K562 (cell line): ENCODE results near the gene LIN7A. TPM values are rescaled to one million over a fixed set of nuclear protein-coding genes. Genes with fewer than 3 reads are reported as not detected.

Source experiments
- ATAC-seq: fragments of 200-7000 bp; cut with Tn5 transposase; 3 replicates; pipeline ENCODE4 v1.9.1; 2020; ENCODE audit warnings: moderate library complexity
- BruUV-seq: library from RNA; stranded (reverse); fragments of 400-500 nt; replicated peaks from 2 replicates; lab custom pipeline; 2021; lab: Mats Ljungman, UMichigan
- CTCF ChIA-PET: fragments of 300-600 bp; formaldehyde crosslinking; extraction: SDS; loops from one replicate; lab custom pipeline; 2021; ENCODE audit warnings: low intra/inter-chr PET ratio; lab: Yijun Ruan, JAX
- POLR2A ChIA-PET: fragments of 300-600, 350-650 bp; sonication (Branson Sonifier 250); formaldehyde crosslinking; extraction: SDS; loops from one replicate; lab custom pipeline; 2021; ENCODE audit warnings: antibody characterized with exemption, inconsistent platforms; lab: Yijun Ruan, JAX
- DNase-seq, 4 experiments: peaks; one replicate each; pipeline versions ENCODE4 v3.0.0 to v3.0.0-alpha.2; 2011 to 2018; ENCODE audit warnings: low spot score in 3 of 4, mixed read lengths in 3 of 4; ENCODE audit errors: extremely low read depth in 1 of 4
- FAIRE-seq: peaks from 2 replicates; lab custom pipeline; 2011; peaks lifted over from hg19 to GRCh38; lab: Jason Lieb, UNC
- H2AFZ ChIP-seq: 2 replicates; pipeline ENCODE4 v1.6.0; 2011; ENCODE audit warnings: low read depth, low read length, control low read depth, inconsistent platforms
- H3K27ac ChIP-seq: fragments of 200-600 bp; 3 replicates; pipeline ENCODE4 v1.8.0; 2011; ENCODE audit warnings: low read depth, mild to moderate bottlenecking, control low read depth, inconsistent platforms, low read length, moderate library complexity, mixed read lengths; ENCODE audit errors: extremely low read depth
- H3K27me3 ChIP-seq, 2 experiments: fragments of 300-600 bp in 1 of 2; 2 replicates in 1 of 2; 3 replicates in 1 of 2; pipeline versions ENCODE4 v1.6.0 to v1.8.0; 2011; ENCODE audit warnings: inconsistent platforms in 2 of 2, low read length in 2 of 2, mild to moderate bottlenecking in 1 of 2, mixed read lengths in 1 of 2, moderate library complexity in 1 of 2; ENCODE audit not compliant: control insufficient read depth in 2 of 2, insufficient read depth in 2 of 2
- H3K36me3 ChIP-seq: fragments of 300-600 bp; 3 replicates; pipeline ENCODE4 v1.8.0; 2011; ENCODE audit warnings: mild to moderate bottlenecking, low read length, inconsistent platforms; ENCODE audit not compliant: control insufficient read depth, insufficient read depth
- H3K4me1 ChIP-seq, 2 experiments: fragments of 200-600 bp in 1 of 2; replicated peaks in 1 of 2; 2 replicates in 1 of 2; 3 replicates in 1 of 2; pipeline versions ENCODE4 v1.5.1 to v1.8.0; 2011; ENCODE audit warnings: inconsistent platforms in 2 of 2, low read length in 2 of 2, mild to moderate bottlenecking in 1 of 2, mixed read lengths in 1 of 2, moderate library complexity in 1 of 2; ENCODE audit not compliant: control insufficient read depth in 2 of 2, insufficient read depth in 2 of 2
- H3K4me2 ChIP-seq: 2 replicates; pipeline ENCODE4 v1.6.1; 2011; ENCODE audit warnings: low read length, control low read depth, inconsistent platforms, mixed read lengths; ENCODE audit not compliant: insufficient read depth
- H3K4me3 ChIP-seq: fragments of 200-600 bp; sonication (generic), shearing (Covaris generic); 2 replicates; pipeline ENCODE4 v1.5.1; 2016; ENCODE audit warnings: control low read depth, inconsistent platforms
- H3K79me2 ChIP-seq: fragments of 200-600 bp; 3 replicates; pipeline ENCODE4 v1.8.0; 2011; ENCODE audit warnings: low read length, inconsistent platforms; ENCODE audit not compliant: control insufficient read depth, insufficient read depth
- H3K9ac ChIP-seq, 2 experiments: 2 replicates each; pipeline versions ENCODE4 v1.6.0 to v1.6.1; 2011; ENCODE audit warnings: low read depth in 2 of 2, low read length in 2 of 2, control low read depth in 1 of 2, inconsistent platforms in 1 of 2, mild to moderate bottlenecking in 1 of 2, mixed read lengths in 1 of 2; ENCODE audit not compliant: insufficient read depth in 1 of 2
- H3K9me1 ChIP-seq: one replicate; pipeline ENCODE4 v1.6.0; 2011; ENCODE audit warnings: inconsistent platforms, mild to moderate bottlenecking, low read length, moderate library complexity; ENCODE audit not compliant: control insufficient read depth, insufficient read depth
- H3K9me3 ChIP-seq: replicated peaks from 2 replicates; pipeline ENCODE4 v1.5.1; 2011; ENCODE audit warnings: low read depth, low read length, inconsistent platforms; ENCODE audit not compliant: control insufficient read depth, insufficient read depth
- H4K20me1 ChIP-seq: replicated peaks from 2 replicates; pipeline ENCODE4 v1.6.1; 2011; ENCODE audit warnings: low read length, inconsistent platforms, mixed read lengths; ENCODE audit not compliant: control insufficient read depth, insufficient read depth
- BCOR ChIP-seq: fragments of 450-650 bp; IDR thresholded peaks from 2 replicates; pipeline ENCODE4 v1.6.1; 2016
- CC2D1A ChIP-seq: fragments of 450-650 bp; IDR thresholded peaks from 2 replicates; pipeline ENCODE4 v1.6.1; 2017; ENCODE audit warnings: mild to moderate bottlenecking
- CGGBP1 ChIP-seq: fragments of 250-450 bp; sonication (Bioruptor Pico); IDR thresholded peaks from 2 replicates; pipeline ENCODE4 v1.9.0; 2021; ENCODE audit warnings: mild to moderate bottlenecking
- ETS2 ChIP-seq: IDR thresholded peaks from 2 replicates; pipeline ENCODE4 v1.6.1; 2016; ENCODE audit warnings: borderline replicate concordance, missing genetic modification characterization, mild to moderate bottlenecking, moderate library complexity, missing compliant biosample characterization; ENCODE audit not compliant: poor library complexity, severe bottlenecking
- MCM7 ChIP-seq, 2 experiments: fragments of 450-650 bp; IDR thresholded peaks; 2 replicates each; pipeline ENCODE4 v1.6.1; 2016 to 2018
- NFE2L1 ChIP-seq: fragments of 450-650 bp; IDR thresholded peaks from 2 replicates; pipeline ENCODE4 v1.6.1; 2016; ENCODE audit warnings: missing genetic modification characterization, low read depth, mild to moderate bottlenecking, missing compliant biosample characterization, moderate library complexity, borderline replicate concordance
- NR4A1 ChIP-seq, 2 experiments: fragments of 250-450 bp in 1 of 2; fragments of 450-650 bp in 1 of 2; sonication (Bioruptor Pico) in 1 of 2; IDR thresholded peaks; 2 replicates each; pipeline versions ENCODE4 v1.4.0 to v1.6.1; 2016 to 2020; ENCODE audit warnings: mild to moderate bottlenecking in 2 of 2, missing compliant biosample characterization in 1 of 2, missing genetic modification characterization in 1 of 2, moderate library complexity in 1 of 2
- RBM34 ChIP-seq: fragments of 200-400 bp; formaldehyde crosslinking; IDR thresholded peaks from 2 replicates; pipeline ENCODE4 v1.6.1; 2018; ENCODE audit warnings: low read length, borderline replicate concordance; ENCODE audit not compliant: insufficient read depth
- RBM39 ChIP-seq: fragments of 200-400 bp; formaldehyde crosslinking; optimal IDR thresholded peaks from 2 replicates; pipeline ENCODE3; 2018; ENCODE audit warnings: low read depth, low read length
- RFX7 ChIP-seq: fragments of 250-450 bp; sonication (Bioruptor Pico); IDR thresholded peaks from 2 replicates; pipeline ENCODE4 v1.5.1; 2021; ENCODE audit warnings: mild to moderate bottlenecking
- ZBTB12 ChIP-seq: fragments of 250-450 bp; sonication (Bioruptor Pico); IDR thresholded peaks from 2 replicates; pipeline ENCODE4 v1.4.0; 2020
- ZNF79 ChIP-seq: fragments of 250-450 bp; sonication (Bioruptor Pico); IDR thresholded peaks from 2 replicates; pipeline ENCODE4 v1.4.0; 2020; ENCODE audit warnings: low read depth, mild to moderate bottlenecking, moderate library complexity
- WGBS: fragments of 100-300 bp; shearing (Covaris generic); methylation state at CpG from one replicate; pipeline ENCODE4 v1.1.6; 2016; ENCODE audit warnings: low coverage, mixed read lengths; ENCODE audit not compliant: insufficient coverage; ENCODE audit errors: missing lambda C conversion rate; 5-methylcytosine and 5-hydroxymethylcytosine counted together
- in situ Hi-C: fragments of 300-500 bp; cut with MboI; formaldehyde crosslinking; loops from 4 replicates; pipeline ENCODE4 v1.15.0; 2018; ENCODE audit warnings: inconsistent platforms, mixed read lengths
- intact Hi-C: fragments of 100-400 bp; cut with micrococcal nuclease; formaldehyde crosslinking; loops from 2 replicates; pipeline ENCODE4 v1.14.2; 2022
- polyA plus RNA-seq, 8 experiments: library from polyadenylated mRNA; depleted of rRNA in 4 of 8; stranded (reverse) in 5 of 8; unstranded in 3 of 8; fragments of >200 nt; fragmentation: Nextera tagmentation in 2 of 8; fragmentation: Illumina TruSeq in 1 of 8; extraction: Ambion mirVana in 2 of 8; extraction: Trizol in 1 of 8; gene quantifications; 2 replicates each; pipeline versions ENCODE4 v1.2.1 to v1.2.3, GENCODE V29; 2011 to 2014; ENCODE audit warnings: inconsistent platforms in 1 of 8, missing spikeins in 1 of 8
- total RNA-seq, 7 experiments: library from RNA; depleted of rRNA in 6 of 7; stranded (reverse); fragments of >200 nt in 6 of 7; fragmentation: Illumina TruSeq in 2 of 7; extraction: Trizol in 2 of 7; gene quantifications; 2 replicates each; pipeline versions ENCODE4 v1.2.1 to v1.2.3, GENCODE V29; 2011 to 2021; ENCODE audit warnings: low replicate concordance in 1 of 7
- TF ChIP-seq, protein P1 (sequence below), 2 experiments: fragments of 450-650 bp in 1 of 2; sonication (generic) in 1 of 2; formaldehyde crosslinking in 1 of 2; IDR thresholded peaks in 1 of 2; conservative IDR thresholded peaks in 1 of 2; 2 replicates each; pipeline versions ENCODE4 v1.6.1 to v1.8.1; 2016 to 2023; ENCODE audit warnings: mild to moderate bottlenecking in 2 of 2, moderate library complexity in 2 of 2, inconsistent platforms in 1 of 2, missing genetic modification reagents in 1 of 2
- TF ChIP-seq, protein P2 (sequence below), 2 experiments: fragments of 450-650 bp; IDR thresholded peaks; 2 replicates each; pipeline ENCODE4 v1.6.1; 2016
- TF ChIP-seq, protein P3 (sequence below): fragments of 450-650 bp; conservative IDR thresholded peaks from 2 replicates; pipeline ENCODE4 v1.6.1; 2016; ENCODE audit warnings: missing genetic modification characterization, low read depth, mild to moderate bottlenecking, missing compliant biosample characterization, moderate library complexity
- TF ChIP-seq, protein P4 (sequence below), 3 experiments: IDR thresholded peaks in 2 of 3; conservative IDR thresholded peaks in 1 of 3; 2 replicates each; pipeline ENCODE4 v1.5.1; 2011 to 2012; ENCODE audit warnings: low read length in 3 of 3, mild to moderate bottlenecking in 3 of 3, control low read depth in 2 of 3, improper control_type of control experiment in 1 of 3, inconsistent platforms in 1 of 3, low read depth in 1 of 3, mixed read lengths in 1 of 3, moderate library complexity in 1 of 3; ENCODE audit not compliant: insufficient read depth in 2 of 3

The LIN7A gene
- total and polyA plus RNA-seq, 9 of the 15 experiments (the other 6 are each of a cell fraction or from before 2014, with no cell fraction given) = not detected

GRCh38 chr12:80938397-80938796 lies 663 bp upstream of the LIN7A start:
- Histone ChIP-seq H4K20me1 (no peaks in the 10 kb centered on the region), H3K27ac (no peak overlapping the region), H3K27me3 (no peaks in the 10 kb centered on the region), H3K9me1 (no peaks in the 10 kb centered on the region), H3K36me3 (no peaks in the 10 kb centered on the region), H3K4me1 (no peaks in the 10 kb centered on the region), H3K79me2 (no peaks in the 10 kb centered on the region), H3K9ac (no peak overlapping the region), H3K4me3 (no peak overlapping the region), H3K9me3 (no peaks in the 10 kb centered on the region), H2AFZ (no peak overlapping the region), H3K4me2 (no peak overlapping the region)
- in situ Hi-C loops (no loop called here), intact Hi-C loops (no loop called here)
- no peak for FAIRE-seq
- no TSS peak for BruUV-seq
- WGBS = 0% methylated on average over 7 of the region's 7 CpGs
- no peak for ATAC-seq
- no peak for DNase-seq
- ChIA-PET CTCF (no interaction called here), POLR2A (no interaction called here)
- TF ChIP-seq, protein P1, sequence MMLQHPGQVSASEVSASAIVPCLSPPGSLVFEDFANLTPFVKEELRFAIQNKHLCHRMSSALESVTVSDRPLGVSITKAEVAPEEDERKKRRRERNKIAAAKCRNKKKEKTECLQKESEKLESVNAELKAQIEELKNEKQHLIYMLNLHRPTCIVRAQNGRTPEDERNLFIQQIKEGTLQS (IDR thresholded peaks at IDR 0.05) = no peak
- TF ChIP-seq, protein P1 (CRISPR knock-in tag; conservative IDR thresholded peaks at IDR 0.05) = no peak
- no peak for TF ChIP-seq BCOR
- TF ChIP-seq, protein P2, sequence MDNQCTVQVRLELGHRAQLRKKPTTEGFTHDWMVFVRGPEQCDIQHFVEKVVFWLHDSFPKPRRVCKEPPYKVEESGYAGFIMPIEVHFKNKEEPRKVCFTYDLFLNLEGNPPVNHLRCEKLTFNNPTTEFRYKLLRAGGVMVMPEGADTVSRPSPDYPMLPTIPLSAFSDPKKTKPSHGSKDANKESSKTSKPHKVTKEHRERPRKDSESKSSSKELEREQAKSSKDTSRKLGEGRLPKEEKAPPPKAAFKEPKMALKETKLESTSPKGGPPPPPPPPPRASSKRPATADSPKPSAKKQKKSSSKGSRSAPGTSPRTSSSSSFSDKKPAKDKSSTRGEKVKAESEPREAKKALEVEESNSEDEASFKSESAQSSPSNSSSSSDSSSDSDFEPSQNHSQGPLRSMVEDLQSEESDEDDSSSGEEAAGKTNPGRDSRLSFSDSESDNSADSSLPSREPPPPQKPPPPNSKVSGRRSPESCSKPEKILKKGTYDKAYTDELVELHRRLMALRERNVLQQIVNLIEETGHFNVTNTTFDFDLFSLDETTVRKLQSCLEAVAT (IDR thresholded peaks at IDR 0.05) = no peak
- TF ChIP-seq ZBTB12 (CRISPR knock-in tag) = no peak
- no peak for TF ChIP-seq MCM7 (IDR thresholded peaks at IDR 0.05)
- TF ChIP-seq CC2D1A = no peak
- TF ChIP-seq NFE2L1 (tag) = no peak
- no peak for TF ChIP-seq RBM34
- no peak for TF ChIP-seq ZNF79 (CRISPR knock-in tag)
- TF ChIP-seq NR4A1 (CRISPR knock-in tag; IDR thresholded peaks at IDR 0.05) = no peak
- TF ChIP-seq NR4A1 (tag; IDR thresholded peaks at IDR 0.05) = no peak
- TF ChIP-seq, protein P3, sequence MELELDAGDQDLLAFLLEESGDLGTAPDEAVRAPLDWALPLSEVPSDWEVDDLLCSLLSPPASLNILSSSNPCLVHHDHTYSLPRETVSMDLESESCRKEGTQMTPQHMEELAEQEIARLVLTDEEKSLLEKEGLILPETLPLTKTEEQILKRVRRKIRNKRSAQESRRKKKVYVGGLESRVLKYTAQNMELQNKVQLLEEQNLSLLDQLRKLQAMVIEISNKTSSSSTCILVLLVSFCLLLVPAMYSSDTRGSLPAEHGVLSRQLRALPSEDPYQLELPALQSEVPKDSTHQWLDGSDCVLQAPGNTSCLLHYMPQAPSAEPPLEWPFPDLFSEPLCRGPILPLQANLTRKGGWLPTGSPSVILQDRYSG (tag) = no peak
- TF ChIP-seq, protein P4, sequence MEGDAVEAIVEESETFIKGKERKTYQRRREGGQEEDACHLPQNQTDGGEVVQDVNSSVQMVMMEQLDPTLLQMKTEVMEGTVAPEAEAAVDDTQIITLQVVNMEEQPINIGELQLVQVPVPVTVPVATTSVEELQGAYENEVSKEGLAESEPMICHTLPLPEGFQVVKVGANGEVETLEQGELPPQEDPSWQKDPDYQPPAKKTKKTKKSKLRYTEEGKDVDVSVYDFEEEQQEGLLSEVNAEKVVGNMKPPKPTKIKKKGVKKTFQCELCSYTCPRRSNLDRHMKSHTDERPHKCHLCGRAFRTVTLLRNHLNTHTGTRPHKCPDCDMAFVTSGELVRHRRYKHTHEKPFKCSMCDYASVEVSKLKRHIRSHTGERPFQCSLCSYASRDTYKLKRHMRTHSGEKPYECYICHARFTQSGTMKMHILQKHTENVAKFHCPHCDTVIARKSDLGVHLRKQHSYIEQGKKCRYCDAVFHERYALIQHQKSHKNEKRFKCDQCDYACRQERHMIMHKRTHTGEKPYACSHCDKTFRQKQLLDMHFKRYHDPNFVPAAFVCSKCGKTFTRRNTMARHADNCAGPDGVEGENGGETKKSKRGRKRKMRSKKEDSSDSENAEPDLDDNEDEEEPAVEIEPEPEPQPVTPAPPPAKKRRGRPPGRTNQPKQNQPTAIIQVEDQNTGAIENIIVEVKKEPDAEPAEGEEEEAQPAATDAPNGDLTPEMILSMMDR (IDR thresholded peaks at IDR 0.05 in 2 of 3, conservative IDR thresholded peaks at IDR 0.05 in 1 of 3; ENCODE audit: insufficient read depth in 2 of 3, low read depth in 1 of 3, low read length in 3 of 3) = no peak
- no peak for TF ChIP-seq RBM39
- no peak for TF ChIP-seq ETS2 (tag)
- TF ChIP-seq RFX7 = no peak
- no peak for TF ChIP-seq CGGBP1 (CRISPR knock-in tag)
